ENCODE measurements around the gene ANO8.

ANO8 gene

GRCh38 chr19:17335575-17335974 lies 920 bp upstream of the ANO8 start:
- ChIA-PET POLR2A (ENCODE audit: low non-redundant PET) (interaction anchor here (0.6 kb wide), 1 partner anchor 600 kb away, joined by 4 read pairs; no protein-coding TSS in a partner anchor), CTCF (interaction anchor here (0.6 kb wide), 1 partner anchor 52 kb away, joined by 4 read pairs; no protein-coding TSS in a partner anchor)
- no peak for TF ChIP-seq CTCF (conservative IDR thresholded peaks at IDR 0.05; ENCODE audit: low read depth)
- peak overlapping the region; percentile 98 for H3K27ac ChIP-seq
- no peak for DNase-seq (ENCODE audit: low spot score)

GRCh38 chr19:17333611-17334413 lies 843 bp downstream of the ANO8 start:
- TF ChIP-seq CTCF (conservative IDR thresholded peaks at IDR 0.05; ENCODE audit: low read depth), result no peak
- CTCF ChIA-PET, result interaction anchor here (0.6 to 2.2 kb wide), 5 partner anchors 31 to 147 kb away, joined by 3 to 8 read pairs (median 4); partner anchors contain the start of gene ABHD8
- H3K27ac ChIP-seq, result peak overlapping the region; percentile 98
- POLR2A ChIA-PET (ENCODE audit: low non-redundant PET), result no interaction called here
- peak; percentile 73 for DNase-seq (ENCODE audit: low spot score)

GRCh38 chr19:17332677-17333581 lies 1.7 kb downstream of the ANO8 start:
- ChIA-PET POLR2A (ENCODE audit: low non-redundant PET) (interaction anchor here (0.6 kb wide), 1 partner anchor 12 kb away, joined by 3 read pairs; no protein-coding TSS in a partner anchor), CTCF (interaction anchor here (0.8 to 2.2 kb wide), 5 partner anchors 28 to 53 kb away, joined by 3 to 8 read pairs (median 4); partner anchors contain the start of genes ABHD8 and MRPL34)
- H3K27ac ChIP-seq, result peak overlapping the region; percentile 98
- no peak for TF ChIP-seq CTCF (conservative IDR thresholded peaks at IDR 0.05; ENCODE audit: low read depth)
- peak; percentile 43 for DNase-seq (ENCODE audit: low spot score)

GRCh38 chr19:17332360-17332676 lies 2.3 kb downstream of the ANO8 start:
- ChIA-PET POLR2A (ENCODE audit: low non-redundant PET) (interaction anchor here (0.6 kb wide), 1 partner anchor 13 kb away, joined by 3 read pairs; no protein-coding TSS in a partner anchor), CTCF (interaction anchor here (1.2 kb wide), 1 partner anchor 27 kb away, joined by 3 read pairs; the partner anchor contains the start of gene MRPL34)

GRCh38 chr19:17331045-17331558 lies 3.6 kb downstream of the ANO8 start:
- DNase-seq (ENCODE audit: low spot score), result no peak
- ChIA-PET POLR2A (ENCODE audit: low non-redundant PET) (no interaction called here), CTCF (interaction anchor here (0.5 to 0.7 kb wide), 2 partner anchors 59 to 194 kb away, joined by 3 read pairs; no protein-coding TSS in a partner anchor)
- TF ChIP-seq CTCF (conservative IDR thresholded peaks at IDR 0.05; ENCODE audit: low read depth), result no peak
- peak overlapping the region; percentile 20 for H3K27ac ChIP-seq

More at GRCh38 chr19:17332360-17332676, 2.3 kb downstream of the ANO8 start:
- peak overlapping the region; percentile 98 for H3K27ac ChIP-seq
- no peak for TF ChIP-seq CTCF (conservative IDR thresholded peaks at IDR 0.05; ENCODE audit: low read depth)
- DNase-seq (ENCODE audit: low spot score), result no peak

Measured in RWPE1 (cell line).